GM15510 (cell line): ENCODE results near the gene RBM47.

ENCODE experiments used
- POLR2A ChIP-seq: IDR thresholded peaks from 3 replicates; pipeline ENCODE4 v1.6.1; 2011; ENCODE audit warnings: borderline replicate concordance; ENCODE audit not compliant: insufficient read length; ENCODE audit errors: extremely low read depth

The RBM47 gene

GRCh38 chr4:40564815-40565483, 64.7 kb downstream of the RBM47 start:
- TF ChIP-seq POLR2A: no peak

DNA sequence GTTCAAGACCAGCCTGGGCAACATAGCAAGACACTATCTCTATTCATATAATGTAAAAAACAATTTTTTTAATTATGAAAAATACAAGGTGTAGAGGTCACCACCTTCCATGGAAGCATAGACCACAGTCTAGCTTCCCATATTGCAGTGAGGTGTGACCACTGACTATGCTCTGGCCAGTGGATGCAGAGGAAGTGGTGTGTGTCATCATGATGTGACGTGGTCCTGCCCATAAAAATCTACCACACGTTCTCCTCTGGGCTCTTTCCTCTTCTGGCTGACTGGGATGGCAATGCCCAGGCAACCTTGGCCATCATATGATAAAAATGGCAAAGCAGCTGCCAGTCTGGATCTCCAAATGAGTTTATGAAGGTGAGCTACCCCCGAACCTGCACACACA, 65.7 kb downstream of the RBM47 start:
- TF ChIP-seq POLR2A: no peak

DNA sequence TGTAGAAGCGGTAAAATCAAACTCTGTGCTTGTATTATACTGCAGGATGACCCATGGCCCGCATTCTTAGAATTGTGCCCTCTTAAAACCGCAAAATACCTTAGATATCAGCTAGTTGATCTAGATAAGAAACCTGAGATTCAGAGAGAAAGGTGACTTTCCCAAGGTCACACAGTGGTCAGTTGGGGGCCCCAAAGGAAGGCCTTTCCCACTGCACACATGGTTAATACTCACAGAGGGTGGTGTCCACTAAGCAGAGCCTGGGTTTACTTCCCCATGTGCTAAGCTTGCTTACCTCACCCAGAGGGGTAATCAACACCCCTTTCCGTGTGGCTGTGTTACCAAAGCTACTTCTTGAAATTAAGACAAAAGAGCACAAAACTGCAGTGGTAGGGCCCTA, 66.3 kb downstream of the RBM47 start:
- no peak for TF ChIP-seq POLR2A

DNA sequence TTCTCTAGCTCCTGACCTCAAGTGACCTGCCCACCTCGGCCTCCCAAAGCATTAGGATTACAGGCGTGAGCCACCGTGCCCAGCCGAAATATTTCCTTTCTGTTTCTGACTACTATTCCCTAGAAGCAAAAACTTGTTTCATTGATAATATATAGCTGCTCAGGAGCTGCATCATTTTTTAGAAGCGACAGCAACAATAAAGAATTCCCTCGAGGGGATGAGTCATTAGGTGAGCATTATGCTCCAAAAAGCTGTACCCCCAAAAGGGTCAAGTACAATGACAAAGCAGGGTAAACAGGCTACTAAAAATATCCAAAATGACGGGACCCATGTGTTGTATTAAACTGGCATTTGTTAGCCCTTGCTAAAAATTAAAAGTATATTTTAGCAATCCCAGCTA, 67.0 kb downstream of the RBM47 start:
- TF ChIP-seq POLR2A: no peak

DNA sequence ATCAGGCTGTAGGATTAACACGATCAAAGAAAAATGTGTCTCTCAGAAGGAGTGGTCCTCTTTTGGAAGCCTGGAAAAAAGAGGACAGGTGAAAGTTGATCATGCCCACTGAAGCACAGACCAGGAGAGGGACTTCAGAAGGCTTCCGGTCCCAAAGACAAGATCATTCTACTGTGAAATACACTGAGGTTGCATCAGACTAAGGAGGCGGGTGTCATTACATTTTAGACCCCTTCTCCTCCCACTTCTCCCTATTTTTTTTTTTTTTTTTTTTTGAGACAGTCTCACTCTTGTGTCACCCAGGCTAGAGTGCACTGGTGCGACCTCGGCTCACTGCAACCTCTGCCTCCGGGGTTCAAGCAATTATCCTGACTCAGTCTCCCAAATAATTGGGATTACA, 67.5 kb downstream of the RBM47 start:
- TF ChIP-seq POLR2A: no peak

GRCh38 chr4:40559585-40560465, 69.8 kb downstream of the RBM47 start:
- TF ChIP-seq POLR2A: no peak

DNA sequence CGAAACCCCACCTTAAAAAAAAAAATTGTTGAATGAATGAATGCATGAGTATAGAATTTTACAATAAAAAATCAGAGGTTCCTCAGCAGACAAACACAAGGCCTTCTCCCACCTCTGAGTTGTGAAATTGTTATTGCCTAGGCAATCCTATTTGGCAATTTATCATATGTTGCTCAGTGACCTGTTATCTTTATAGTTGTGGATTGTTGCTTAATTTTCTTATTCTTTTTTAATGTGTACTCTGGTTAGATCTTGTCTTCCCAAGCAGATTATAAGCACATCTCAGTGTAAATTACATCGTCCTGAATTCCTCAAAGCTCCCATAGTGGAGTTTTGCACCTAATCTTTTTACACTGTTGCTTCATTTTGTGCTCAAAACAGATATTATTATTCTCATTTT, 71.9 kb downstream of the RBM47 start:
- TF ChIP-seq POLR2A: no peak

DNA sequence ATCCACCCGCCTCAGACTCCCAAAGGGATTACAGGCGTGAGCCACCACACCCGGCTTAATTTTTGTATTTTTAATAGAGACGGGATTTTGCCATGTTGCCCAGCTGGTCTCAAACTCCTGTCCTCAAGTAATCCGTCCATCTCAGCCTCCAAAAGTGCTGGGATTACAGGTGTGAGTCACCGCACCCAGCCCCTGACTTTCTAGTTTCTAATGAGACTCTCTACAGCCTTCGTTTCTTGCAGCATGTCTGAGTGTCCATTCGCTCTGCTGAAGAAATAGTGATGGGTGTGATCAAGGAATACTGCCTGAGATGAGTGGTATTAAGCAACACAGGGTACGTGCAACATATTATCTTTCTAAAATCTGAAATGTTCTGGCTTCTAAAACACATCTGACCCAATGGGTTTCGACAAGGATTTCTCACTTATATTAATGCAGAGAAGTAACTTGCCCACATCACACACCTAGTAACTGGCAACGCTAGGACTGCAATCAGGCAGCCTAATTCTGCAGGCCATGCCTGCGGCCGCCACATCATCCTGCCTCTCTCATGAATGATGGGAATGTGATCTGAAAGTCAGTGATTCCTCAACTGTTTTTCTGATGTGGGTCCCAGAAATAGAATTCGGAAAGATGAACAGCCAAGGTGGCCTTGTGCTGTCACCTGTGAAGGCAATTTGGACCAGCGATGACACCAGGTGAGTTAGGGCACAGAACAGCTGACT, 74.3 kb downstream of the RBM47 start:
- no peak for TF ChIP-seq POLR2A

GRCh38 chr4:40553995-40554394, 75.7 kb downstream of the RBM47 start:
- no peak for TF ChIP-seq POLR2A

- TF ChIP-seq POLR2A: no peak
These were observed 77.1 kb downstream of the RBM47 start for GRCh38 chr4:40552536-40552935.

GRCh38 chr4:40550948-40551462, 78.7 kb downstream of the RBM47 start:
- TF ChIP-seq POLR2A: no peak

DNA sequence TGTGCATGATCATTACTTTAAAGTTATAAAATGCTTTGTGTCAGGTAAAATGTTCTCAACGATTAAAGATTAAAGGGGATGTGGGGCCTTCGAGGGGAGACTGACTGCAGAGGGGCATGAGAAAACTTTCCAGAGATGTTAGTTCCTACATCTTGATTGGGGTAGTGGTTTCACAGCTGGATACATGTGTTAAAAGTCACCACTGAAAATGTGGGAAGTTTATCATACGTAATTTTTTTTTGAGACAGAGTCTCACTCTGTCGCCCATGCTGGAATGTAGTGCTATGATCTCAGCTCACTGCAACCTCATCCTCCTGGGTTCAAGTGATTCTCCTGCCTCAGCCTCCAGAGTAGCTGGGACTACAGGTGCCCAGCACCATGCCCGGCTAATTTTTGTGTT, 79.5 kb downstream of the RBM47 start:
- no peak for TF ChIP-seq POLR2A

DNA sequence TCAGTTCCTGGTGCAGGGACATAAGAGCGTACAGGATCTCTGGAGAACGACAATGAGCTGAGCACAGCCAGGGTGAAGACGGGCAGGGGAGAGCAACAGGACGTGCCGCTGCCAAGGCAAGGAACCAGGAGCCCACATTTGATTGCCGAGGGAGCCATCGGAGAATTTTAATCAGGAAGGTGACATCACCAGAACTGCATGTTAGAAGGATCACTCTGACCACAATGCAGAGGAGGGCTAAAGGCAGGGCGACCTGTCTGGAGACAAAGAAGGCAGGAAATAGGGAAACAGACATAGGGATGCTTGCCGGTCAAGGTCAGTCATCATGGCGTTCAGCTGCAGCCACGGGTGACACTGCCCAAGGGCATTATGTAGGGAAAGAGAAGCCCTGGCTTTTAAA, 81.4 kb downstream of the RBM47 start:
- TF ChIP-seq POLR2A: no peak

- TF ChIP-seq POLR2A: no peak
These were observed 81.9 kb downstream of the RBM47 start for GRCh38 chr4:40547789-40548132.
